Bone marrow (tissue), 2 donors: ENCODE results near the gene KIF9.
"Not testable (repeated sequence)": the region's sequence is repeated elsewhere in the genome, so short reads cannot be mapped to it uniquely, and the experiment has no call there.

Experiments used
- DNase-seq, 2 donors: peaks; one replicate each; lab custom pipeline; 2025; lab: John Stamatoyannopoulos, UW

KIF9 gene

DNA sequence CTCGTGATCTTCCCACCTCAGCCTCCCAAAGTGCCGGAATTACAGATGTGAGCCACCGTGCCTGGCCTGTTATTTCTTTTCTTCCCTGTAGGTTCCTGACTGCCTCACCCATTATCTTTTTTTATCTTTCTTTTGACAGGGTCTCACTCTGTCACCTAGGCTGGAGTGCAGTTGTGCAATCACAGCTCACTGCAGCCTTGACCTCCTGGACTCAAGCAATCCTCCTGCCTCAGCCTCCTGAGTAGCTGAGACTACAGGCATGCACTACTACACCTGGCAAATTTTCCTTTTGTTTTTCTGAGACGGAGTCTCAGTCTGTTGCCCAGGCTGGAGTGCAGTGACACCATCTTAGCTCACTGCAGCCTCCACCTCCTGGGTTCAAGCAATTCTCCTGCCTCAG lies 100.9 kb downstream of the KIF9 start:
- not testable (repeated sequence) for DNase-seq

GRCh38 chr3:47180011-47180410 lies 102.6 kb downstream of the KIF9 start:
- DNase-seq = not testable (repeated sequence)
